ENCODE measurements around the gene CYP2U1. TPM values are rescaled to one million over a fixed set of nuclear protein-coding genes. Genes with fewer than 3 reads are reported as not detected.

The CYP2U1 gene
- total and polyA plus RNA-seq, 2 donors from 2014 or later: 5.9 to 6.3 TPM

- FAIRE-seq (no peak), DNase-seq (no peak)
- Histone ChIP-seq H3K36me3 (ENCODE audit: control insufficient read depth in 2 of 3, insufficient read depth in 3 of 3, low read length in 3 of 3) (no peaks in the 10 kb centered on the region), H3K4me3 (ENCODE audit: low read length in 3 of 3) (no peak overlapping the region), H3K27me3 (ENCODE audit: control insufficient read depth, insufficient read depth, low read length) (no peaks in the 10 kb centered on the region), H3K9me3 (ENCODE audit: control insufficient read depth in 2 of 3, insufficient read depth in 1 of 3, low read length in 3 of 3) (no peaks in the 10 kb centered on the region), H3K27ac (ENCODE audit: low read depth in 2 of 2, low read length in 2 of 2) (no peak overlapping the region), H3K9ac (ENCODE audit: low read length in 3 of 3) (no peak overlapping the region), H3K4me1 (ENCODE audit: control insufficient read depth in 2 of 3, insufficient read depth in 2 of 3, low read depth in 1 of 3, low read length in 3 of 3) (peaks cover 0 to 3% (median 0%) of the 10 kb centered on the region in 3 donors)
- TF ChIP-seq CTCF (IDR thresholded peaks at IDR 0.05; ENCODE audit: borderline replicate concordance, extremely low read depth, insufficient read depth): no peak
- intact Hi-C loops (cut with DNase I): no loop called here
These were observed 37.2 kb upstream of the CYP2U1 start for GRCh38 chr4:107894138-107894603.

GRCh38 chr4:107896158-107896645, 35.1 kb upstream of the CYP2U1 start:
- Histone ChIP-seq H3K4me1 (ENCODE audit: control insufficient read depth in 2 of 3, insufficient read depth in 2 of 3, low read depth in 1 of 3, low read length in 3 of 3) (peaks cover 0 to 3% (median 0%) of the 10 kb centered on the region in 3 donors), H3K27ac (ENCODE audit: low read depth in 2 of 2, low read length in 2 of 2) (no peak overlapping the region), H3K36me3 (ENCODE audit: control insufficient read depth in 2 of 3, insufficient read depth in 3 of 3, low read length in 3 of 3) (no peaks in the 10 kb centered on the region), H3K27me3 (ENCODE audit: control insufficient read depth, insufficient read depth, low read length) (no peaks in the 10 kb centered on the region), H3K9me3 (ENCODE audit: control insufficient read depth in 2 of 3, insufficient read depth in 1 of 3, low read length in 3 of 3) (no peaks in the 10 kb centered on the region), H3K4me3 (ENCODE audit: low read length in 3 of 3) (no peak overlapping the region), H3K9ac (ENCODE audit: low read length in 3 of 3) (no peak overlapping the region)
- peak in 2 of 5 donors; percentile 16 to 26 for DNase-seq
- peak; percentile 41 for FAIRE-seq
- intact Hi-C loops (cut with DNase I): no loop called here
- no peak for TF ChIP-seq CTCF (IDR thresholded peaks at IDR 0.05; ENCODE audit: borderline replicate concordance, extremely low read depth, insufficient read depth)

DNA sequence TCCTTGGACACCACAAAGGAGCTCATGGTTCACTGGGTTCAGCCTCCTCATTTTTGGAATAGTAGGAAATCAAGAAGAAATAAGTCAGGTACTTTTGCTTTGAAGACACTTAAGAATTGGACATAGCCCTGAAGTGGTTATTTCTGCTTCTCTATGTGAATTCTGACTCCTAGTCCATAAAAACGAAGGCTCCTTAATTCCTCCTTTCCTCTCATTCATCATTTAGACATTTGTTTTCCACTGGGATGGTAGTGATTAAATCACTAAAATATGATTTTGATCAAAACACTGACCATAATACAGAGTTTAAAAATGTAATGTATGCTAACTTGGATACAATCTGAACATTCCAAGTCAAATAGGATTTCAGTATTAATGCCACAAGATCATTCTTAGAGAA, 34.7 kb upstream of the CYP2U1 start:
- H3K36me3 ChIP-seq (ENCODE audit: control insufficient read depth in 2 of 3, insufficient read depth in 3 of 3, low read length in 3 of 3): no peaks in the 10 kb centered on the region
- H3K4me1 ChIP-seq (ENCODE audit: control insufficient read depth in 2 of 3, insufficient read depth in 2 of 3, low read depth in 1 of 3, low read length in 3 of 3): peaks cover 0 to 3% (median 0%) of the 10 kb centered on the region in 3 donors
- no peak for TF ChIP-seq CTCF (IDR thresholded peaks at IDR 0.05; ENCODE audit: borderline replicate concordance, extremely low read depth, insufficient read depth)
- DNase-seq (peak in 1 of 5 donors; percentile 7), FAIRE-seq (no peak)
- no peaks in the 10 kb centered on the region for H3K27me3 ChIP-seq (ENCODE audit: control insufficient read depth, insufficient read depth, low read length)
- no peak overlapping the region for H3K9ac ChIP-seq (ENCODE audit: low read length in 3 of 3)
- H3K27ac ChIP-seq (ENCODE audit: low read depth in 2 of 2, low read length in 2 of 2): no peak overlapping the region
- intact Hi-C loops (cut with DNase I): no loop called here
- H3K9me3 ChIP-seq (ENCODE audit: control insufficient read depth in 2 of 3, insufficient read depth in 1 of 3, low read length in 3 of 3): no peaks in the 10 kb centered on the region
- H3K4me3 ChIP-seq (ENCODE audit: low read length in 3 of 3): no peak overlapping the region

DNA sequence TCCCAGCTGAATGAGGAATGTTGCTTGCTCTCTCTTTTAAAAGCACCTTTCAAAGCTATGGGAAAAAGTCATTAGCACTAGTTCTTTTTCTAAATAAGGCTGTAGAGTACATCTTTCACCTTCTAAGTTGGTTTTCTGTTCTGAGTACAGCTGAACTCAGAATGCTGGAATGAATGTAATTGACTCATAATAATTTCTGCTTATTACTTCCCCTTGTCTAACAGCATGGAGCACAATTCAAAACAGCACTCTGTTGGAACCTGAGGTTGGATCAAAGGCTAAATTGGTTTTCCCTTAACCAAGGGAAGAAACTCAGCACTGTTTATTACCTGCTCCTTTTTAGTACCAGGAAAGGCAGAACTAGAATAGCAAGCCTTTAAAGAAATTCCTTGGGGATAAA, 33.5 kb upstream of the CYP2U1 start:
- no peak for TF ChIP-seq CTCF (IDR thresholded peaks at IDR 0.05; ENCODE audit: borderline replicate concordance, extremely low read depth, insufficient read depth)
- intact Hi-C loops (cut with DNase I): no loop called here

More for the DNA sequence above, 33.5 kb upstream of the CYP2U1 start:
- Histone ChIP-seq H3K4me3 (ENCODE audit: low read length in 3 of 3) (no peak overlapping the region), H3K27me3 (ENCODE audit: control insufficient read depth, insufficient read depth, low read length) (no peaks in the 10 kb centered on the region), H3K4me1 (ENCODE audit: control insufficient read depth in 2 of 3, insufficient read depth in 2 of 3, low read depth in 1 of 3, low read length in 3 of 3) (peaks cover 0 to 3% (median 0%) of the 10 kb centered on the region in 3 donors), H3K9ac (ENCODE audit: low read length in 3 of 3) (no peak overlapping the region), H3K36me3 (ENCODE audit: control insufficient read depth in 2 of 3, insufficient read depth in 3 of 3, low read length in 3 of 3) (no peaks in the 10 kb centered on the region), H3K27ac (ENCODE audit: low read depth in 2 of 2, low read length in 2 of 2) (no peak overlapping the region), H3K9me3 (ENCODE audit: control insufficient read depth in 2 of 3, insufficient read depth in 1 of 3, low read length in 3 of 3) (no peaks in the 10 kb centered on the region)
- no peak for DNase-seq
- no peak for FAIRE-seq
